Esophagus muscularis mucosa (tissue), 4 donors: Measurements from ENCODE around the gene VASH2. TPM values are rescaled to one million over a fixed set of nuclear protein-coding genes. Genes with fewer than 3 reads are reported as not detected.
A peak's percentile ranks its signal among the peaks of the same experiment; 100 is the strongest.

Source experiments
- DNase-seq: peaks from one replicate; pipeline ENCODE4 v3.0.0-alpha.2; 2017; ENCODE audit errors: extremely low spot score
- H3K27ac ChIP-seq, 4 donors: fragments of 200-600 bp; sonication (generic); replicated peaks in 1 of 4; 1 replicate in 3 of 4; 2 replicates in 1 of 4; pipeline ENCODE4 v1.5.1; 2016 to 2019; ENCODE audit warnings: mild to moderate bottlenecking in 1 of 4
- H3K27me3 ChIP-seq, 4 donors: fragments of 200-600 bp; sonication (generic); one replicate each; pipeline versions ENCODE4 v1.5.1 to v1.6.0; 2016 to 2019
- H3K36me3 ChIP-seq, 4 donors: fragments of 200-600 bp; sonication (generic); one replicate each; pipeline ENCODE4 v1.5.1; 2016 to 2019
- H3K4me1 ChIP-seq, 4 donors: fragments of 200-600 bp; sonication (generic); one replicate each; pipeline ENCODE4 v1.5.1; 2016 to 2019
- H3K4me3 ChIP-seq, 4 donors: fragments of 200-600 bp; sonication (generic); 1 replicate in 2 of 4; 2 replicates in 2 of 4; pipeline ENCODE4 v1.5.1; 2016 to 2019; ENCODE audit warnings: mild to moderate bottlenecking in 4 of 4, moderate library complexity in 1 of 4
- H3K9me3 ChIP-seq, 4 donors: fragments of 200-600 bp; sonication (generic); 1 replicate in 3 of 4; 2 replicates in 1 of 4; pipeline ENCODE4 v1.5.1; 2016 to 2019
- CTCF ChIP-seq, 3 experiments: fragments of 200-600 bp in 2 of 3; fragments of 450-650 bp in 1 of 3; sonication (generic) in 2 of 3; IDR thresholded peaks; one replicate each; pipeline ENCODE4 v1.5.1; 2017 to 2019; ENCODE audit warnings: antibody characterized with exemption in 3 of 3, mild to moderate bottlenecking in 2 of 3, moderate library complexity in 1 of 3
- EP300 ChIP-seq: sonication (generic); formaldehyde crosslinking; IDR thresholded peaks from one replicate; pipeline ENCODE4 v1.6.1; 2017; ENCODE audit warnings: antibody characterized with exemption
- POLR2A ChIP-seq: fragments of 450-650 bp; IDR thresholded peaks from one replicate; pipeline ENCODE4 v1.6.1; 2017; ENCODE audit warnings: antibody characterized with exemption, moderate library complexity, mild to moderate bottlenecking, low read depth
- POLR2AphosphoS5 ChIP-seq, 2 donors: sonication (generic); formaldehyde crosslinking; IDR thresholded peaks; one replicate each; pipeline ENCODE4 v1.6.1; 2017; ENCODE audit warnings: antibody characterized with exemption in 2 of 2
- WGBS: methylation state at CpG from one replicate; pipeline ENCODE4 v1.1.5; 2018; 5-methylcytosine and 5-hydroxymethylcytosine counted together
- intact Hi-C: fragments of 100-400 bp; cut with DNase I; formaldehyde crosslinking; loops from one replicate; pipeline ENCODE4 v1.15.1; 2023
- total RNA-seq, 4 donors: library from RNA; depleted of rRNA; stranded (reverse); fragments of >200 nt; gene quantifications; one replicate each; pipeline versions ENCODE4 v1.1.0 to v1.2.1, GENCODE V29; 2016

VASH2 gene
- total RNA-seq, 4 donors from 2014 or later: 1.9 to 8.3 (median 2.6) TPM

- Histone ChIP-seq H3K27me3 (no peaks in the 10 kb centered on the region), H3K4me3 (no peak overlapping the region), H3K36me3 (peaks cover 25 to 91% (median 59%) of the 10 kb centered on the region in 4 donors), H3K9me3 (no peaks in the 10 kb centered on the region), H3K4me1 (peaks cover 0 to 8% (median 2%) of the 10 kb centered on the region in 4 donors), H3K27ac (peak overlapping the region in 1 of 4 donors; percentile 7)
- WGBS: 69% methylated on average over 3 of the region's 3 CpGs
- no peak for DNase-seq
- TF ChIP-seq POLR2A (no peak), CTCF (IDR thresholded peaks at IDR 0.05) (no peak), POLR2AphosphoS5 (IDR thresholded peaks at IDR 0.05) (no peak), EP300 (no peak)
- intact Hi-C loops: loop anchor here (2.0 to 5.0 kb wide), 2 partner anchors 48 to 182 kb away; no protein-coding TSS in a partner anchor
Measured at GRCh38 chr1:212994926-212995325, 44.6 kb downstream of the VASH2 start.

GRCh38 chr1:213003256-213003655 is 52.9 kb downstream of the VASH2 start:
- 94% methylated on average over 3 of the region's 3 CpGs for WGBS
- H3K36me3 ChIP-seq: peaks cover 29 to 96% (median 71%) of the 10 kb centered on the region in 4 donors

GRCh38 chr1:213008564-213008963 is 58.2 kb downstream of the VASH2 start:
- H3K27ac ChIP-seq: no peak overlapping the region
- no peak for DNase-seq
- H3K36me3 ChIP-seq: peaks cover 11 to 83% (median 57%) of the 10 kb centered on the region in 4 donors
- TF ChIP-seq POLR2AphosphoS5 (IDR thresholded peaks at IDR 0.05) (no peak), EP300 (no peak), CTCF (IDR thresholded peaks at IDR 0.05) (no peak), POLR2A (no peak)
- H3K9me3 ChIP-seq: no peaks in the 10 kb centered on the region
- intact Hi-C loops: no loop called here
- H3K4me1 ChIP-seq: peaks cover 3 to 21% (median 6%) of the 10 kb centered on the region in 4 donors
- no peaks in the 10 kb centered on the region for H3K27me3 ChIP-seq
- no peak overlapping the region for H3K4me3 ChIP-seq
- 90% methylated on average over 2 of the region's 2 CpGs for WGBS

More at GRCh38 chr1:213003256-213003655, 52.9 kb downstream of the VASH2 start:
- no peaks in the 10 kb centered on the region for H3K27me3 ChIP-seq
- no peak overlapping the region for H3K27ac ChIP-seq
- no peak for DNase-seq
- no peaks in the 10 kb centered on the region for H3K9me3 ChIP-seq
- H3K4me3 ChIP-seq: no peak overlapping the region
- intact Hi-C loops: no loop called here
- TF ChIP-seq CTCF (IDR thresholded peaks at IDR 0.05) (no peak), POLR2AphosphoS5 (IDR thresholded peaks at IDR 0.05) (no peak), POLR2A (no peak), EP300 (no peak)
- no peaks in the 10 kb centered on the region for H3K4me1 ChIP-seq

GRCh38 chr1:213014642-213015041 is 64.3 kb downstream of the VASH2 start:
- no peak for DNase-seq
- H3K27ac ChIP-seq: peak overlapping the region; percentile 88 to 95 (median 92)
- peaks cover 0 to 32% (median 14%) of the 10 kb centered on the region in 4 donors for H3K36me3 ChIP-seq
- intact Hi-C loops: no loop called here
- H3K4me1 ChIP-seq: peaks cover 15 to 42% (median 22%) of the 10 kb centered on the region in 4 donors
- no peaks in the 10 kb centered on the region for H3K9me3 ChIP-seq
- H3K4me3 ChIP-seq: peak overlapping the region; percentile 84 to 92 (median 90)
- WGBS: 17% methylated on average over 7 of the region's 7 CpGs
- H3K27me3 ChIP-seq: no peaks in the 10 kb centered on the region
- TF ChIP-seq POLR2A: no peak
- TF ChIP-seq POLR2AphosphoS5 (IDR thresholded peaks at IDR 0.05): no peak
- TF ChIP-seq EP300: no peak
- TF ChIP-seq CTCF (IDR thresholded peaks at IDR 0.05): no peak
